GM12873 (cell line): Measurements from ENCODE around the gene UBAP2L.

Source experiments
- TF ChIP-seq, protein P1 (sequence below): IDR thresholded peaks from 2 replicates; pipeline ENCODE4 v1.5.1; 2012; ENCODE audit warnings: low read depth, mild to moderate bottlenecking, moderate library complexity, low read length, control low read depth; ENCODE audit not compliant: insufficient read depth; ENCODE audit errors: missing control alignments

UBAP2L gene

GRCh38 chr1:154190550-154190949 lies 30.2 kb upstream of the UBAP2L start:
- TF ChIP-seq, protein P1, sequence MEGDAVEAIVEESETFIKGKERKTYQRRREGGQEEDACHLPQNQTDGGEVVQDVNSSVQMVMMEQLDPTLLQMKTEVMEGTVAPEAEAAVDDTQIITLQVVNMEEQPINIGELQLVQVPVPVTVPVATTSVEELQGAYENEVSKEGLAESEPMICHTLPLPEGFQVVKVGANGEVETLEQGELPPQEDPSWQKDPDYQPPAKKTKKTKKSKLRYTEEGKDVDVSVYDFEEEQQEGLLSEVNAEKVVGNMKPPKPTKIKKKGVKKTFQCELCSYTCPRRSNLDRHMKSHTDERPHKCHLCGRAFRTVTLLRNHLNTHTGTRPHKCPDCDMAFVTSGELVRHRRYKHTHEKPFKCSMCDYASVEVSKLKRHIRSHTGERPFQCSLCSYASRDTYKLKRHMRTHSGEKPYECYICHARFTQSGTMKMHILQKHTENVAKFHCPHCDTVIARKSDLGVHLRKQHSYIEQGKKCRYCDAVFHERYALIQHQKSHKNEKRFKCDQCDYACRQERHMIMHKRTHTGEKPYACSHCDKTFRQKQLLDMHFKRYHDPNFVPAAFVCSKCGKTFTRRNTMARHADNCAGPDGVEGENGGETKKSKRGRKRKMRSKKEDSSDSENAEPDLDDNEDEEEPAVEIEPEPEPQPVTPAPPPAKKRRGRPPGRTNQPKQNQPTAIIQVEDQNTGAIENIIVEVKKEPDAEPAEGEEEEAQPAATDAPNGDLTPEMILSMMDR, result no peak

DNA sequence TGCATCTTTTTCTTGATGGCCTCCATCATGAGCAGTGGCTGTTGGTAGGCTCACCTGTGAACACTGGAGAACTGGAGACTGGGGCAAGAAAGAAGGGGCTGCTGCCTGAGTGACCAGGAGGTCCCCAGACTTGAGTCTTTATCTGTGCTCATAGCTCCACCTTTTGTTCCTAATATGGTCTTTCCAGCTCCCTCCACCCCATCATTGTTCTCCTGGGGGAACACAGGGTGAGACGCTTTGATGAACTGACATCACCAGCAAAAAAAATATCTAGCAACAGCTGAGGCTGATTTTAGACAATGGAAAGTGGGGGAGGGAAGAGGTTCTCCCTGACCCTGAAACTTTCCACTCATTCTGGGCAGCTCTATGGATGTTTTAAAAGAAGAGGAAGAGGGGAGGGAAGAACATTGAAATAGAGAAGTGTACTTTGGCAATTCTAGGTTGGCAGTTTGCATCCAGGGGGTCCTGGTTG lies 28.7 kb upstream of the UBAP2L start, which contains the start of gene TPM3:
TSS of gene TPM3 (minus strand) at position 111 of the 472 bp plus-strand sequence. CDS start at position 29, 82 bp downstream.
- TF ChIP-seq, protein P1, result no peak

GRCh38 chr1:154192476-154192875 lies 28.3 kb upstream of the UBAP2L start:
- TF ChIP-seq, protein P1, result no peak

DNA sequence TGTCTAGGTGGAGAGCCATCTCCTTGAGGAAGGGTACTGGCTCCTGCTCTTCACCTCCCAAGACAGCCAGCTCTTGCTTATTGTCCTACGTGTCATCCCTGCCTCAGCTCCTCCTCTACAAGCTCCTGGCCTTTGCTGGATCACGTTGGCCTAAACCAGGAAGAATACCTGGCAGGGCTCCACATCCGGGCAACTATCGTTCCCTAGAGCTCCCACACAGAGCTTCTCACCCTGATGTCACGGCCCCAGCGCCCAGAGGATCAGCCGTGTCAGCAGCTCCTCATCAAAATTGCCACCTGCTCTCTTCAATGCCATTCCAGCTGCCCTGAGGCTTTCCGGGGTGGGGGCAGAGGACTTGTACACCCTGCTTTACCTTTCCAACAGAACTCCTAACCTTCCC lies 26.9 kb upstream of the UBAP2L start:
- TF ChIP-seq, protein P1, result no peak

DNA sequence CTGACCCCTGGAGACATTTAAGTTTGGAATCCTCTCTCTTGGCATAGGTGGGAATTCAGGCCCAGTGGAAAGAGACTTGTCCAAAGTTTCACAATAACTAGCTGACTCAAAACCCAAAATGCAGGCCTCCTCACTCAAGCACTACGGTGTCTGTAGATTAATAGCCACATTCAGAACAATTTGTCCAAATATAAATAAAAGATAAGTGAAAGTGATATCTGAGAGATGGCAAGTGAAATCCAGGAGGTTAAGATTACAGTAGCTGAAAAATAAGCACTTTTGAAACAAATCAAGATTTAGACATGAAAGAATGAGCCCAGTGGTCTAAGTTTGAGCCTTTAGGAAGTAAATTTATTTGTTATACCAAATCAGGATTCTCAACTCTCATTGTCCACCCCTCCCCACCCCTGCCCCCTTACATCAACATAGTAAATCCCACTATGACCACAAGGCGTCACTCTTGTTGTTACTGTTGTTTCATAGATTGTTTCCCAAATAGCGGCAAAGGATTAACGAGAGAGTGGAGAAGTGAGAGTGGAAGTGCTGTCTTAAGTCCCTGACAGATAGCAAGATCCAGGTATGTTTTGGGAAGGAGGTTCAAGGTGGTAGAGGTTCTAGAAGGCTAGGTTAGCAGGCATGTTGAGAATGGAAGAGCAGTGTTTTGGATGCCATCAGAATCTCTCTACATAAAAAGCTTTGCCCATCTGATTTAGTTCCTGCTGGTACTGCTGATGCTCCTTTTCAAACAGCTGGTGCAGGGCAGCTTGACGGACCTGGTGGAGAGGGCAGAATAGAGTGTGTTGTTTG lies 21.8 kb upstream of the UBAP2L start:
- TF ChIP-seq, protein P1, result peak; percentile 58

DNA sequence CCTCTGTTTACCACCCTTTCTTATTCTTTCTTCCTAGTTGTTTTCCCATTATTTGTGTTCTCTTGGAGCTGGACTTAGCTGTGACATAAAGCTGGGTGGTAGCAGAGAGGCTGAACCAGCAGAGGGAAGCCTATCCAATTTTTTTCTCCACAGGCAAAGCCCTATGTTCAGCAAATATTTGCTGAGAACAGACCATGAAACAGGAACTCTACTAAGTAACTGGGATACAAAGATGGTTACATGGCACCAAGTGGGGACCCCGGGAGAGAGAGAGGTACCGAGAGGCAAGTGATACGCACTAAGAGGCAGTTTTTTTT lies 21.2 kb upstream of the UBAP2L start:
- TF ChIP-seq, protein P1, result no peak

GRCh38 chr1:154206196-154206595 lies 14.6 kb upstream of the UBAP2L start, which contains the start of gene CFAP141:
Gene CFAP141, minus strand, starts transcription at chr1:154206333. Its CDS starts 26 bp downstream, at chr1:154206307.
- TF ChIP-seq, protein P1, result no peak
